HG03108 (cell line): ENCODE data around the gene CEP72.
"Not testable (repeated sequence)": the region's sequence is repeated elsewhere in the genome, so short reads cannot be mapped to it uniquely, and the experiment has no call there.

ENCODE experiments used
- ATAC-seq: cut with Tn5 transposase; IDR thresholded peaks from one replicate; pipeline ENCODE4 v1.9.1; 2021; ENCODE audit warnings: moderate library complexity; ENCODE audit not compliant: unreplicated experiment

CEP72 gene

GRCh38 chr5:612498-613424, 621 bp downstream of the CEP72 start:
- peak; percentile 22 for ATAC-seq

DNA sequence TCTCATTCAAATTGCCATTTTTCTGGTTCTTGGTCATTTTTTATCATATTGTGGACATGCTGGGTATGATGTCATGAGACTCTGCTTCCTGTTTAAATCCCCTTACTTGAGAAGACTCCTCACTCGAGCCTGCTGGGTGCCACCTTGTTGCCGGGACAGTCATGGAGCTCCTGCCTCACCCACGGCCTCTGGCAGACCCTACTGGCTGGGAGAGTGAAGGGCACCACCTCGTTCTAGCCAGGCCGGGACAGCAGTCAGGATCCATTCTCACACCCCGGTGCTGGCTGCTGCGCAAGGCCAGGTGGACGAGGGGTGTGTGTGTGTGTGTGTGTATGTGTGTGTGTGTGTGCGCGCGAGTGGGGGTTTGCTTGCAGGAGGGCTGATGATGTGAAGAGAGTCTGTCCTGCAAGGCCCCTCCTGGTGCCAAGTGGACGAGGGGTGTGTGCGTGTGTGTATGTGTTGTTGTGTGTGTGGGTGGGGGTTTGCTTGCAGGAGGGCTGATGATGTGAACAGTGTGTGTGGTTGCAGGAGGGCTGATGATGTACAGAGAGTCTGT, 4.4 kb downstream of the CEP72 start:
- no peak for ATAC-seq

DNA sequence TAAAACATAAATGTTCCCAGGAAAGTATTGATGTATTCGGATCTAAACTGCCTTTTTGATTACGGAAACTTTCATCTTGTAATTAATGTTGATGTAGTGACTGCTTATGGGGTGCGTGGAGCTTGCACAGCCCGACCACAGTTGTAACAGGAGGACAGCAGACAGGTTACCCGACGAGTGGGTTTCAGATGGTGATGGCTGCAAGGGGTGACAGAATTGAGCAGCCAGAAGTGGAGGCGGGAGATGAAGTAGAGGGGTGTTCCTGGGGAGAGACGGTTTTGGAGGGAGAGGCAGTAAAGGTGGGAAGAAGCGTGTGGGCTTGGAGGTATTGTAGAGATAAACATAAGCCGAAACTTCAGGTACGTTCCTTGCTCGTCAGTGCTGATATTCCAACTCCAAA, 5.8 kb downstream of the CEP72 start:
- no peak for ATAC-seq

- no peak for ATAC-seq
These were observed 6.3 kb downstream of the CEP72 start for GRCh38 chr5:618450-618849.

- ATAC-seq = no peak
These were observed 7.3 kb downstream of the CEP72 start for GRCh38 chr5:619444-619843.

GRCh38 chr5:620152-620551, 8.0 kb downstream of the CEP72 start:
- no peak for ATAC-seq

GRCh38 chr5:620586-621180, 8.5 kb downstream of the CEP72 start:
- ATAC-seq = no peak

DNA sequence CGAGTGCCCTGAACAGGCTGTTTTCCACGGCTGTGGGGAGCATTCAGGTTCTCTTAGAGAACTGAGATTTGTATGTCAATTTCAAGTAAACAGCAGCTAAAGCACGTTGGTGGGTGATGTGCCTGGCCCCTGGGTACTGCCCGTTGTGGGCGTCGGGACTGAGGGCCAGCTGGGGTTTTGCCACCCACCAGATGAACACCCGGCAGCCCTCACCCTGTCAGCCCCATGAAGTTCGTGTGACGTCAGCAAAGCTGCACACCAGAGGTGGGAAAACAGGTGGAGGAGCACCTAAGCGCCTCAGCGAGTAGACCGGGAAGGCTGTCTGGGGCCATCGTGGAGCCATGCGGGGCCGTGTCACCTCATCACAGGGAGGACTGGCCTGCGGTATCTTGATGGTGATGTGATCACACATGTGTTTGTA, 9.2 kb downstream of the CEP72 start:
- ATAC-seq = no peak

DNA sequence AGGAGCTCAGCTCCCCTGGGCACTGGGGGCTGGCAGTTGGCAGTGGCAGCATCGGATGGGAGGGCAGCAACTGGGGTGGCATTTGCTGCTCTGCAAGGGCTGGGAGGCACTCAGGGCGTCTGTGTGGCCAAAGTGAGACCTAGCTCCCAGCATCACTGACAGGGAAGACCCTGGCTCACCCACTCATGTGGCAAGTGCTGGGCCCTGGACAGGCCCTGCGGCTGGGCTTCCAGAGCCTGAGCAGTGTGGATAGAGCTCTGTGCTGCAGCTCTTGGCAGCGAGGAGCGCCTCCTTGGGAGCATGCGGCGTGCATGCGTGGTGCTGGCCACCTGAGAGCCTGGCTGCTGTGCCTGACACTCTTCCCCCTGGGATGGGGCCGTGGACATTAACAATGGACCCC, 10.2 kb downstream of the CEP72 start:
- no peak for ATAC-seq

DNA sequence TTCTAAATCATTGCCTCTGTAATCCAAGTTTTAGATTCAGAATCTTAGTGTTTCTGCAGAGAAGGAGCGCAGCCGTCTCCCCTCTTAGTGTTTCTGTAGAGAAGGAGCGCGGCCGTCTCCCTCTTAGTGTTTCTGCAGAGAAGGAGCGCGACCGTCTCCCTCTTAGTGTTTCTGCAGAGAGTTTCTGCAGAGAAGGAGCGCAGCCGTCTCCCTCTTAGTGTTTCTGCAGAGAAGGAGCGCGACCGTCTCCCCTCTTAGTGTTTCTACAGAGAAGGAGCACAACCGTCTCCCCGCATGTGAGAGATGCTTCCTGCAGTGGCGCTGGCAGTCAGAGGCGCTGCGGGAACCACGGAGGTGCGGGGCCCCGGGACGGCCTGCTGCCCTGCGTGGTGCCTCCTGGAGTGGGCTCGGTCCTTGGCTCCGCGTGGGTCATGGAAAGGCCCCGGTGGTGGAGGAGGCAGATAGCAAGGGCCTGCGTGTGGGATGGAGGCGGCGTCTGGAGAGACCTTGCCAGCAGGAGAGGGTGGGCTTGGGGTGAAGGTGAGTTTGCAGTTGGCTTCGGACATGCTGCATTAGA, 10.9 kb downstream of the CEP72 start:
- no peak for ATAC-seq

DNA sequence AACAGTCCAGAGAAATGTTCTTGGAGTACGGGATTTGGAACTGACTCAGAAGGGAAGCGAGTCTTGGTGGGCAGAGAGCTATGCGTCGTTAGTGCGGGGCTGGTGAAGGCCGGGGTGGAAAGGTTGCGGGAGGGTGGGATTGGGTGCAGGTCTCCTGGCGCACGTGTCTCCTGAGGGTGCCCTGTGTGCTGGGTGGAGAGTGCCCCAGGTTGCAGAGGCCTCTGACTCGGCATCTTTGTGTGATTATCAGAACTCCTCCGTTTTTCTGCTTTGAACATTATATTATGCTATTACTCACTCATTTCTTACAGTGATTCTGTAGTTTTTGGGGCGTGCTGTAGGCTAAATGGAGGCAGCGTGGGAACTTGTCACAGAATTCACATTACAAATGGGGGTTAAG, 11.4 kb downstream of the CEP72 start:
- no peak for ATAC-seq

GRCh38 chr5:624118-624950, 12.2 kb downstream of the CEP72 start:
- ATAC-seq = no peak

DNA sequence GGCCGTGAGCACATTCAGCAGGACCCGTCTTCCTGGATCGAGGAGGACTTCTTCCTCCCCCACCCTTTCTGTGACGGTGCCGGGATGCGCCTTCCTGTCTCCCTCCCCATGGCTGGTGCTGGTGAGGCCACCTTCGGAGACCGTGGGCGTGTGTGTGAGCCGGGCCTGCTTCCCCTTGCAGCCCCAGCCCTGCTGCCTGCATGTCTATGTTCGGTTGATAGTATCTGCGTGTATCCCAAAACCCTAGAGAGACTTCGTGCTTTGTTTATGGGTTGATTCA, 12.8 kb downstream of the CEP72 start:
- ATAC-seq = no peak

DNA sequence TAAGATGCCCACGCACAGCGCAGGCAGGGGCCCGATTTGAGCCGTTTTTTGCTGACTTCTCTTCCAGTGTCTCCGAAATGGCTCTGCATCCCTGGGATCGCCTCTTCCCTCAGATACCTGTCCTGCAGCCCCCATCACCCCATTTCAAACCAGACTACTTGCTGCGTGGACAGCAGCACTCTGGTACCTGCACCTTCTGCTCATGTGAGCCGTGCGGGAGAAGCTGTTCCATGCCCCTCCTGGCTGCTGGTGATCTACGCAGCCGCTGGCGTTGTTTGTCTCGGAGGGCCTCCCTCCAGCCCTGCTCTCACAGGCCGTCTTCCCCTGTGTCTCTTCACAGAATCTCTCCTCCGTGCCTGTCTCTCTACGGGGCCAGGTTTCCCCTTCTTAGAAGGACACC, 13.4 kb downstream of the CEP72 start:
- no peak for ATAC-seq

DNA sequence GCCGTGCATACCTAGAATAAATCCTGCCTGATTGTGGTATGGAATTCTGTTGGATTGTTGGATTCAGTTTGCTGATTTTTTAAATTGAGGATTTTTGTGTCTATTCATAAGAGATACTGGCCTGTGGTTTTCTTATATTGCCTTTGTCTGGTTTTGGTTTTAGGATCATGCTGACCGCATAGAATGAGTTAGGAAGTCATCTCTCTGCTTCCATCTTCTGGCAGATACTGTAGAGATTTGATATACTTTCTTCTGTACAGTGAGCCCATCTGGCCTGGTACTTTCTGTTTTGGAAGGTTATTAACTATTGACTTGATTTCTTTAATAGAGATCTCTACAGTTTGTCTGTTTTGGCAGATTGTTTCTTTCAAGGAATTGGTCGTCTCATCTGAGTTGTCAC, 14.7 kb downstream of the CEP72 start:
- no peak for ATAC-seq

DNA sequence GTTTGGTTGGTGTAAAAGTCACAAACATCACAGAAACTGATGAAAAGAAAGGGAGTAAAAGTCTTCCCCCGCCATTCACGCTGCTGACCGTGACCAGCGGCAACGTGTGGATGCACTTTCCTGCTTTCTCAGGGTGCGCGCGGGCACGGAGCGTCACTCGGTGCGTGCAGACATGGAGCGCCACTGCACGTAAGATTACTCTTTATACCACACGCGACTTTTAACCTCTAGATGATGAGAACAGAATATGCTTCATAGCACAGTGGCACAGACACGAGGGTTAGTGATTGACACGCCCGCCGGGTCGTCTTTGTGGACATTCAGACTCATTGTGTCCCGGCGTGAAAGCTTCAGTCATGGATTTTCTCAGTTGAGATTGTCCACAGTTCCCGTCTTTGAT, 15.7 kb downstream of the CEP72 start:
- ATAC-seq = no peak

DNA sequence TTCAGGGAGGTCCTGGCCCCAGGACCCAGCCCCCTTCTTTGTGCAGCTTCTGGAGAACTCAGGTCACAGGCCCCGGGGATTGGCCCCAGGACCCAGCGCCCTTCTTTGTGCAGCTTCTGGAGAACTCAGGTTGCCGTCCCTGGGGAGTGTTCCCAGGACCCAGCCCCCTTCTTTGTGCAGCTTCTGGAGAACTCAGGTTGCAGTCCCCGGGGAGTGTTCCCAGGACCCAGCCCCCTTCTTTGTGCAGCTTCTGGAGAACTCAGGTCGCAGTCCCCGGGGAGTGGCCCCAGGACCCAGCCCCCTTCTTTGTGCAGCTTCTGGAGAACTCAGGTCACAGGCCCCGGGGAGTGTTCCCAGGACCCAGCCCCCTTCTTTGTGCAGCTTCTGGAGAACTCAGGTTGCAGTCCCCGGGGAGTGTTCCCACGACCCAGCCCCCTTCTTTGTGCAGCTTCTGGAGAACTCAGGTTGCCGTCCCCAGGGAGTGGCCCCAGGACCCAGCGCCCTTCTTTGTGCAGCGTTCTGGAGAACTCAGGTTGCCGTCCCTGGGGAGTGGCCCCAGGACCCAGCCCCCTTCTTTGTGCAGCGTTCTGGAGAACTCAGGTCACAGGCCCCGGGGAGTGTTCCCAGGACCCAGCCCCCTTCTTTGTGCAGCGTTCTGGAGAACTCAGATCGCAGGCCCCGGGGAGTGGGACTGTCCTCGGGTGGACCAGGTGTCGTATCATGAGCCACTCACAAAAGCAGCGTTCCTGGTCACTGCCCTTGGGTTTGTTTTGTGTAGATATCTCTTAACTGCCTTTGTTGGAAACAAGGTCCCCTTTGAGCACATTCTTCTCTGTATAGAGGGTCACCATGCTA, 16.4 kb downstream of the CEP72 start:
- ATAC-seq = not testable (repeated sequence)

- ATAC-seq = no peak
These were observed 21.4 kb downstream of the CEP72 start for GRCh38 chr5:633501-633955.

DNA sequence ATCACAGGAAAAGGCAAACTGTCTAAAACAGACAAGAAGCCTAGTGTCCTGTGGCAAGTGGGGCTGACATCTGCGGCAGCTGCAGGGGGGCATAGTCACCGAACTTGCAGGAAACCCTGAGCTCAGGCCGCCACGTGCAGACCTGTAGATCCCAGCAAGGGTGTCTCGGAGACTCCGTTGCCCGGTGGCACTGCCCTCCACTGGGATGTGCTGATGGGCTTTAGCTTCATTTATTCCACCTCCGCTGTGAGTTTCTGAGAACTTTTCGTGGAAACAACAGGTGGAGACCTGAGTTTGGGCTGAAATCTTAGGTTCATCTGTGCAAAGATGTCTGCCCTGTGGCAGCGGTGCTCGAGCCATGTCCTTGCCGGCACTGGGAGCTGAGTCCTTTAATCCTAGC, 22.1 kb downstream of the CEP72 start:
- no peak for ATAC-seq
